SH-SY5Y (cell line): ENCODE measurements around the gene MSL3.

Experiments
- GATA2 ChIP-seq: IDR thresholded peaks from 2 replicates; pipeline ENCODE4 v1.6.1; 2011; ENCODE audit warnings: mild to moderate bottlenecking, low read depth, low read length
- GATA3 ChIP-seq: IDR thresholded peaks from 2 replicates; pipeline ENCODE4 v1.6.1; 2011; ENCODE audit warnings: low read depth, mild to moderate bottlenecking, low read length, moderate library complexity

DNA sequence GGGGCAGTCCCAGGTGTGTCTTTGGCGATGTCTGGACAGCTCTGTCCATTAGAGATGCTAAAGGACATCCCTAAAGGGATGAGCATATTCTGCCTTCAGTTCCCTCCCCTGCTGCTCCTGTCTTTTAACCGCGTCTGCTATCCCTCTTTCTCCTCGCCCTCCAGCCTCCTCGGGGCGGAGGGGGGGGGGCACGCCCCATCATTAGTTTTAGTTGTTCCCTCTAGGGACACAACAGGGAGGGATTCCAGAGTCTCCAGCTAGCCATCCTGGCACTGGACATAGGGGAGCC is 1.1 kb downstream of the MSL3 start:
- TF ChIP-seq GATA2 (no peak), GATA3 (no peak)
